DND-41 (cell line): ENCODE measurements around the gene CLEC19A.

ENCODE experiments used
- CTCF ChIP-seq: IDR thresholded peaks from 2 replicates; pipeline ENCODE4 v1.5.1; 2012; ENCODE audit warnings: borderline replicate concordance, low read length, moderate library complexity, mild to moderate bottlenecking; ENCODE audit not compliant: poor library complexity, severe bottlenecking; ENCODE audit errors: extremely low read depth
- EZH2 ChIP-seq: IDR thresholded peaks from 3 replicates; pipeline ENCODE4 v1.6.1; 2012; ENCODE audit warnings: borderline replicate concordance, low read depth, mild to moderate bottlenecking, moderate library complexity, low read length, inconsistent platforms; ENCODE audit not compliant: severe bottlenecking

- TF ChIP-seq CTCF (no peak), EZH2 (no peak)
These were observed 52.8 kb downstream of the CLEC19A start for GRCh38 chr16:19338335-19338734.
